Gastrocnemius medialis (tissue), 4 donors: ENCODE measurements around the gene CENPX.

ENCODE experiments used
- POLR2A ChIP-seq, 2 donors: fragments of 450-650 bp; IDR thresholded peaks; one replicate each; pipeline ENCODE4 v1.6.1; 2017; ENCODE audit warnings: antibody characterized with exemption in 2 of 2, mild to moderate bottlenecking in 2 of 2, moderate library complexity in 2 of 2
- TF ChIP-seq, protein P1 (sequence below), 5 experiments: fragments of 450-650 bp in 3 of 5; fragments of 200-600 bp in 2 of 5; sonication (generic) in 2 of 5; IDR thresholded peaks in 4 of 5; conservative IDR thresholded peaks in 1 of 5; 1 replicate in 4 of 5; 2 replicates in 1 of 5; pipeline ENCODE4 v1.5.1; 2016 to 2019; ENCODE audit warnings: antibody characterized with exemption in 5 of 5, mild to moderate bottlenecking in 3 of 5, moderate library complexity in 3 of 5

DNA sequence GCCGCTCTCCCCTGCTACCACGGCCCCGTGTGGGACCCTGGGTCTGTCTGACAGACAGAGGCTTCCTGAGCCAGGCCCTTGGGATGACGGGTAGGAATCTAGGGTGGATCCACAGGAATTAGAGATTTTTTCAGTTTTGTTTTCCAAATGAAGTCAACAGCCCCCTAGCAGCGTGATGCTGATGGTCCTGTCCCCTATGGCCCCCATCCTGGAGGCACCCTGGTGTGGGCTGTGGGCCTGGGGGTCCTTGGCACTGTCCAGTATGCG is 15.5 kb downstream of the CENPX start:
- TF ChIP-seq, protein P1, sequence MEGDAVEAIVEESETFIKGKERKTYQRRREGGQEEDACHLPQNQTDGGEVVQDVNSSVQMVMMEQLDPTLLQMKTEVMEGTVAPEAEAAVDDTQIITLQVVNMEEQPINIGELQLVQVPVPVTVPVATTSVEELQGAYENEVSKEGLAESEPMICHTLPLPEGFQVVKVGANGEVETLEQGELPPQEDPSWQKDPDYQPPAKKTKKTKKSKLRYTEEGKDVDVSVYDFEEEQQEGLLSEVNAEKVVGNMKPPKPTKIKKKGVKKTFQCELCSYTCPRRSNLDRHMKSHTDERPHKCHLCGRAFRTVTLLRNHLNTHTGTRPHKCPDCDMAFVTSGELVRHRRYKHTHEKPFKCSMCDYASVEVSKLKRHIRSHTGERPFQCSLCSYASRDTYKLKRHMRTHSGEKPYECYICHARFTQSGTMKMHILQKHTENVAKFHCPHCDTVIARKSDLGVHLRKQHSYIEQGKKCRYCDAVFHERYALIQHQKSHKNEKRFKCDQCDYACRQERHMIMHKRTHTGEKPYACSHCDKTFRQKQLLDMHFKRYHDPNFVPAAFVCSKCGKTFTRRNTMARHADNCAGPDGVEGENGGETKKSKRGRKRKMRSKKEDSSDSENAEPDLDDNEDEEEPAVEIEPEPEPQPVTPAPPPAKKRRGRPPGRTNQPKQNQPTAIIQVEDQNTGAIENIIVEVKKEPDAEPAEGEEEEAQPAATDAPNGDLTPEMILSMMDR (IDR thresholded peaks at IDR 0.05 in 4 of 5, conservative IDR thresholded peaks at IDR 0.05 in 1 of 5) = no peak
- TF ChIP-seq POLR2A (IDR thresholded peaks at IDR 0.05) = no peak
